OCI-LY1 (cell line): Measurements from ENCODE around the gene C2orf72.

Experiments used
- H2AFZ ChIP-seq: fragments of 200-600 bp; sonication (generic), shearing (Covaris generic); 2 replicates; pipeline ENCODE4 v1.6.0; 2014; ENCODE audit warnings: antibody characterized with exemption, mild to moderate bottlenecking, low read length
- H3F3A ChIP-seq: fragments of 200-600 bp; sonication (generic), shearing (Covaris generic); 2 replicates; pipeline ENCODE4 v1.6.0; 2014; ENCODE audit warnings: mild to moderate bottlenecking, antibody characterized with exemption, low read length, moderate library complexity; ENCODE audit not compliant: insufficient read depth
- H3K27ac ChIP-seq: fragments of 200-600 bp; sonication (generic); 2 replicates; pipeline ENCODE4 v1.5.1; 2014; ENCODE audit warnings: low read length, mixed run types, mild to moderate bottlenecking, low read depth; ENCODE audit not compliant: poor library complexity, severe bottlenecking
- H3K27me3 ChIP-seq: fragments of 200-600 bp; sonication (generic); 2 replicates; pipeline ENCODE4 v1.6.0; 2014; ENCODE audit warnings: antibody characterized with exemption, mild to moderate bottlenecking, low read length, moderate library complexity; ENCODE audit not compliant: insufficient read depth
- H3K36me3 ChIP-seq: fragments of 200-600 bp; sonication (generic); 2 replicates; pipeline ENCODE4 v1.6.1; 2014; ENCODE audit warnings: mild to moderate bottlenecking, antibody characterized with exemption, low read length, moderate library complexity, mixed read lengths; ENCODE audit not compliant: insufficient read depth
- H3K4me1 ChIP-seq: fragments of 200-600 bp; sonication (generic); 2 replicates; pipeline ENCODE4 v1.5.1; 2014; ENCODE audit warnings: mild to moderate bottlenecking, low read length, moderate library complexity; ENCODE audit not compliant: insufficient read depth, severe bottlenecking
- H3K4me2 ChIP-seq: fragments of 200-600 bp; sonication (generic), shearing (Covaris generic); 2 replicates; pipeline ENCODE4 v1.6.1; 2014; ENCODE audit warnings: low read length
- H3K4me3 ChIP-seq: fragments of 200-600 bp; sonication (generic); 2 replicates; pipeline ENCODE4 v1.5.1; 2014; ENCODE audit warnings: low read length, low read depth, mild to moderate bottlenecking, mixed read lengths; ENCODE audit not compliant: poor library complexity, severe bottlenecking
- H3K79me2 ChIP-seq: fragments of 200-600 bp; shearing (Covaris generic); 2 replicates; pipeline ENCODE4 v1.6.1; 2016; ENCODE audit warnings: mixed run types, low read length, mixed read lengths; ENCODE audit not compliant: insufficient read depth
- H3K9ac ChIP-seq: fragments of 200-600 bp; sonication (generic), shearing (Covaris generic); 2 replicates; pipeline ENCODE4 v1.6.1; 2014; ENCODE audit warnings: mild to moderate bottlenecking, low read length, mixed read lengths
- H3K9me2 ChIP-seq: fragments of 200-600 bp; sonication (generic), shearing (Covaris generic); 2 replicates; pipeline ENCODE4 v1.6.1; 2014; ENCODE audit warnings: low read depth, mild to moderate bottlenecking, low read length, mixed read lengths
- H3K9me3 ChIP-seq: fragments of 200-600 bp; shearing (Covaris generic); 2 replicates; pipeline ENCODE4 v1.6.1; 2014; ENCODE audit warnings: low read length, mixed read lengths
- H4K20me1 ChIP-seq: fragments of 200-600 bp; sonication (generic), shearing (Covaris generic); 2 replicates; pipeline ENCODE4 v1.6.0; 2016; ENCODE audit warnings: mild to moderate bottlenecking, low read length; ENCODE audit not compliant: insufficient read depth
- CTCF ChIP-seq: fragments of 200-600 bp; sonication (generic), shearing (Covaris generic); IDR thresholded peaks from 2 replicates; pipeline ENCODE4 v1.5.1; 2017; ENCODE audit warnings: mild to moderate bottlenecking, antibody characterized with exemption, low read length, moderate library complexity, mixed read lengths
- EZH2 ChIP-seq: fragments of 200-600 bp; sonication (generic), shearing (Covaris generic); IDR thresholded peaks from 2 replicates; pipeline ENCODE4 v1.8.0; 2017; ENCODE audit warnings: borderline replicate concordance, mixed run types, mild to moderate bottlenecking, antibody characterized with exemption, low read length, moderate library complexity, mixed read lengths

Gene C2orf72

GRCh38 chr2:230990899-230991150 is 46.5 kb upstream of the C2orf72 start:
- Histone ChIP-seq H3K9me3 (no peaks in the 10 kb centered on the region), H3K9me2 (no peaks in the 10 kb centered on the region), H3K4me3 (no peak overlapping the region), H3K9ac (no peak overlapping the region), H3K4me2 (no peak overlapping the region), H4K20me1 (no peaks in the 10 kb centered on the region), H3K27ac (no peak overlapping the region), H3K36me3 (no peaks in the 10 kb centered on the region), H3K27me3 (no peaks in the 10 kb centered on the region), H3K4me1 (peaks cover 6% of the 10 kb centered on the region), H3F3A (no peaks in the 10 kb centered on the region), H3K79me2 (no peaks in the 10 kb centered on the region), H2AFZ (no peak overlapping the region)
- TF ChIP-seq EZH2: no peak
- no peak for TF ChIP-seq CTCF

GRCh38 chr2:230991598-230991997 is 45.7 kb upstream of the C2orf72 start:
- Histone ChIP-seq H4K20me1 (no peaks in the 10 kb centered on the region), H3K27me3 (0 out of 2 replicates have a peak, but pooled peaks cover 3% of the 10 kb centered on the region), H2AFZ (no peak overlapping the region), H3K27ac (no peak overlapping the region), H3K4me3 (no peak overlapping the region), H3K79me2 (no peaks in the 10 kb centered on the region), H3K9me2 (no peaks in the 10 kb centered on the region), H3K9ac (no peak overlapping the region), H3K4me2 (no peak overlapping the region), H3K9me3 (no peaks in the 10 kb centered on the region), H3K4me1 (peaks cover 5% of the 10 kb centered on the region), H3K36me3 (no peaks in the 10 kb centered on the region; the same call in 1 of the 2 replicates), H3F3A (no peaks in the 10 kb centered on the region)
- TF ChIP-seq CTCF (no peak), EZH2 (no peak)

- Histone ChIP-seq H3K4me1 (no peaks in the 10 kb centered on the region), H3K36me3 (no peaks in the 10 kb centered on the region; the same call in 1 of the 2 replicates), H3K9ac (no peak within 1 kb of the TSS), H3F3A (no peaks in the 10 kb centered on the region), H3K79me2 (no peaks in the 10 kb centered on the region), H3K9me2 (no peaks in the 10 kb centered on the region), H3K9me3 (no peaks in the 10 kb centered on the region), H3K4me2 (no peak within 1 kb of the TSS), H3K27me3 (peaks cover 16% of the 10 kb centered on the region; the same call in 1 of the 2 replicates), H3K27ac (no peak within 1 kb of the TSS), H4K20me1 (no peaks in the 10 kb centered on the region), H3K4me3 (no peak within 1 kb of the TSS), H2AFZ (no peak within 1 kb of the TSS)
- TF ChIP-seq EZH2: no peak
- no peak for TF ChIP-seq CTCF
Observed at GRCh38 chr2:230995821-230996220, 41.5 kb upstream of the C2orf72 start, which contains the start of gene SPATA3. Gene SPATA3 (plus strand): TSS chr2:230996121. CDS start chr2:230996234, 113 bp downstream.
